Liver (tissue), 9 donors: ENCODE measurements around the gene AHRR. TPM values are rescaled to one million over a fixed set of nuclear protein-coding genes. Genes with fewer than 3 reads are reported as not detected.
A peak's percentile ranks its signal among the peaks of the same experiment; 100 is the strongest.

Experiments used
- DNase-seq: peaks from one replicate; pipeline ENCODE4 v3.0.0-alpha.2; 2017; ENCODE audit warnings: low spot score
- H3K27ac ChIP-seq, 2 donors: one replicate each; pipeline ENCODE4 v1.7.0; 2013; ENCODE audit warnings: inconsistent platforms in 2 of 2, low read length in 2 of 2, control low read depth in 1 of 2, low read depth in 1 of 2, mild to moderate bottlenecking in 1 of 2
- H3K27me3 ChIP-seq, 4 donors: one replicate each; pipeline versions ENCODE4 v1.6.1 to v1.7.0; 2013; ENCODE audit warnings: low read length in 3 of 4, inconsistent platforms in 1 of 4, mild to moderate bottlenecking in 1 of 4, moderate library complexity in 1 of 4; ENCODE audit not compliant: control insufficient read depth in 4 of 4, insufficient read depth in 4 of 4
- H3K36me3 ChIP-seq, 4 donors: one replicate each; pipeline versions ENCODE4 v1.6.1 to v1.7.0; 2013; ENCODE audit warnings: low read length in 3 of 4, mild to moderate bottlenecking in 3 of 4, low read depth in 1 of 4, moderate library complexity in 1 of 4; ENCODE audit not compliant: control insufficient read depth in 4 of 4, insufficient read depth in 3 of 4
- H3K4me1 ChIP-seq, 4 donors: one replicate each; pipeline versions ENCODE4 v1.6.1 to v1.7.0; 2013; ENCODE audit warnings: low read length in 3 of 4, mild to moderate bottlenecking in 3 of 4, moderate library complexity in 1 of 4; ENCODE audit not compliant: control insufficient read depth in 4 of 4, insufficient read depth in 4 of 4
- H3K4me3 ChIP-seq, 3 donors: one replicate each; pipeline versions ENCODE4 v1.6.1 to v1.7.0; 2013; ENCODE audit warnings: low read length in 3 of 3, control low read depth in 1 of 3, low read depth in 1 of 3, mild to moderate bottlenecking in 1 of 3
- H3K9ac ChIP-seq, 2 donors: one replicate each; pipeline ENCODE4 v1.7.0; 2013; ENCODE audit warnings: low read length in 2 of 2, mild to moderate bottlenecking in 2 of 2, moderate library complexity in 2 of 2, control low read depth in 1 of 2, low read depth in 1 of 2
- H3K9me3 ChIP-seq, 4 donors: one replicate each; pipeline versions ENCODE4 v1.6.1 to v1.7.0; 2013; ENCODE audit warnings: low read length in 3 of 4; ENCODE audit not compliant: control insufficient read depth in 4 of 4
- ATF3 ChIP-seq: IDR thresholded peaks from 2 replicates; pipeline ENCODE4 v1.6.1; 2016; ENCODE audit warnings: antibody characterized with exemption
- EGR1 ChIP-seq, 2 donors: IDR thresholded peaks; 2 replicates each; pipeline ENCODE4 v1.6.1; 2016 to 2018; ENCODE audit warnings: antibody characterized with exemption in 2 of 2, low read depth in 2 of 2
- GABPA ChIP-seq, 2 donors: IDR thresholded peaks in 1 of 2; conservative IDR thresholded peaks in 1 of 2; 2 replicates each; pipeline ENCODE4 v1.6.1; 2016; ENCODE audit warnings: antibody characterized with exemption in 2 of 2, mild to moderate bottlenecking in 1 of 2, moderate library complexity in 1 of 2
- HNF4A ChIP-seq, 2 donors: conservative IDR thresholded peaks; 2 replicates each; pipeline ENCODE4 v1.6.1; 2016; ENCODE audit warnings: antibody characterized with exemption in 2 of 2, mild to moderate bottlenecking in 2 of 2
- HNF4G ChIP-seq: IDR thresholded peaks from 2 replicates; pipeline ENCODE4 v1.6.1; 2016; ENCODE audit warnings: antibody characterized with exemption
- JUND ChIP-seq, 2 donors: IDR thresholded peaks; 2 replicates each; pipeline ENCODE4 v1.6.1; 2016; ENCODE audit warnings: antibody characterized with exemption in 2 of 2
- NR2F2 ChIP-seq: IDR thresholded peaks from 2 replicates; pipeline ENCODE4 v1.6.1; 2016; ENCODE audit warnings: antibody characterized with exemption
- RAD21 ChIP-seq, 2 donors: IDR thresholded peaks; 2 replicates each; pipeline ENCODE4 v1.6.1; 2016; ENCODE audit warnings: antibody characterized with exemption in 2 of 2, mild to moderate bottlenecking in 2 of 2
- REST ChIP-seq: IDR thresholded peaks from 2 replicates; pipeline ENCODE4 v1.6.1; 2016; ENCODE audit warnings: antibody characterized with exemption, mild to moderate bottlenecking
- RXRA ChIP-seq, 2 donors: IDR thresholded peaks; 2 replicates each; pipeline ENCODE4 v1.6.1; 2017 to 2018; ENCODE audit warnings: antibody characterized with exemption in 2 of 2, mild to moderate bottlenecking in 1 of 2
- SP1 ChIP-seq: IDR thresholded peaks from 2 replicates; pipeline ENCODE4 v1.6.1; 2018; ENCODE audit warnings: antibody characterized with exemption, mild to moderate bottlenecking
- TAF1 ChIP-seq: conservative IDR thresholded peaks from 2 replicates; pipeline ENCODE4 v1.6.1; 2016; ENCODE audit warnings: antibody characterized with exemption, mild to moderate bottlenecking
- YY1 ChIP-seq: IDR thresholded peaks from 2 replicates; pipeline ENCODE4 v1.6.1; 2016; ENCODE audit warnings: antibody characterized with exemption, mild to moderate bottlenecking
- WGBS: extraction: QIAGEN DNeasy Blood & Tissue Kit; methylation state at CpG from one replicate; pipeline ENCODE4 v1.1.7; 2013; 5-methylcytosine and 5-hydroxymethylcytosine counted together
- polyA plus RNA-seq, 2 donors: library from polyadenylated mRNA; stranded (reverse) in 1 of 2; unstranded in 1 of 2; fragments of 200-250 nt in 1 of 2; fragments of >200 nt in 1 of 2; fragmentation: Nextera tagmentation in 1 of 2; extraction: Ambion mirVana in 1 of 2; gene quantifications; one replicate each; pipeline versions ENCODE4 v1.2.1 to v1.2.3, GENCODE V29; 2013 to 2015
- total RNA-seq, 2 donors: library from RNA; depleted of rRNA; stranded (reverse); fragments of >200 nt; gene quantifications; one replicate each; pipeline ENCODE4 v1.2.3, GENCODE V29; 2014
- TF ChIP-seq, protein P1 (sequence below): fragments of 150-350 bp; IDR thresholded peaks from 2 replicates; pipeline ENCODE4 v1.5.1; 2017; ENCODE audit warnings: improper control_type of control experiment, low read depth, low read length; ENCODE audit not compliant: missing input control
- TF ChIP-seq, protein P2 (sequence below): IDR thresholded peaks from 2 replicates; pipeline ENCODE4 v1.6.1; 2016; ENCODE audit warnings: antibody characterized with exemption
- TF ChIP-seq, protein P3 (sequence below): IDR thresholded peaks from 2 replicates; pipeline ENCODE4 v1.6.1; 2016; ENCODE audit warnings: antibody characterized with exemption
- donor health status: healthy.
- donor health status: healthy.
- donor health status: healthy.
- donor health status: healthy.
- donor health status: healthy.

Gene AHRR
- total and polyA plus RNA-seq, 4 donors, result 0.15 to 0.47 (median 0.24) TPM

DNA sequence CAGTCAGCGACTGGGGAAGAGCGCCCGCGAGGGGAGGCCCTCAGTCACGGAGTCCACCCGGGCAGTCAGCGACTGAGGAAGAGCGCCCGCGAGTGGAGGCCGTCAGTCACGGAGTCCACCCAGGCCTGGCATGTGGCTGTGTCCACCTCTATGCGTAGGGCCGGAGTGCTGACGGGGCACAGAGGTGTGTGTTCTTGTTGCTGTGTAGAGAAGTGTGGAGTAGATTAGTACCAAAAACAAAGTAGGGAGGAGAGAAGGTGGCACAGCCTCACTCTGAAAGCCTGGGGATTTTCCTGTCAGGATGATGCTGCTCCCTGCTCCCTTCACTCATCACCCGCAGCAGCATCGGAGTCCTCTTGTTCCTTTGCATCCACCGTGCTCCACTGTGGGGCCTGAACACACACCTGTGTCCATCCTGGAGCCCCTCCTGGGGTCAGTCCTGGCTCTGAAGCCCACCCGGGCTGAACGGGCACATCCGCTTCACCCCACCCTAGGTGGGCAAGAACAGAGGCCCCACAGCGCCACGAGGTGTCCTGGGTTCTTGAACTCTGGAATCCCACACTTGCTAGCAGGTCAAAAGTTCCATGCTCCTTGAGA, 37.9 kb downstream of the AHRR start:
- H3K9me3 ChIP-seq, result peaks cover 0 to 5% (median under 1%) of the 10 kb centered on the region in 4 donors
- no peaks in the 10 kb centered on the region for H3K27me3 ChIP-seq
- H3K9ac ChIP-seq, result no peak overlapping the region
- H3K27ac ChIP-seq, result no peak overlapping the region
- DNase-seq, result peak; percentile 14
- H3K4me3 ChIP-seq, result no peak overlapping the region
- no peaks in the 10 kb centered on the region for H3K36me3 ChIP-seq
- TF ChIP-seq ATF3 (no peak), JUND (IDR thresholded peaks at IDR 0.05) (no peak), RXRA (IDR thresholded peaks at IDR 0.05) (no peak), EGR1 (IDR thresholded peaks at IDR 0.05; ENCODE audit: low read depth in 2 of 2) (no peak), NR2F2 (no peak)
- TF ChIP-seq, protein P1, sequence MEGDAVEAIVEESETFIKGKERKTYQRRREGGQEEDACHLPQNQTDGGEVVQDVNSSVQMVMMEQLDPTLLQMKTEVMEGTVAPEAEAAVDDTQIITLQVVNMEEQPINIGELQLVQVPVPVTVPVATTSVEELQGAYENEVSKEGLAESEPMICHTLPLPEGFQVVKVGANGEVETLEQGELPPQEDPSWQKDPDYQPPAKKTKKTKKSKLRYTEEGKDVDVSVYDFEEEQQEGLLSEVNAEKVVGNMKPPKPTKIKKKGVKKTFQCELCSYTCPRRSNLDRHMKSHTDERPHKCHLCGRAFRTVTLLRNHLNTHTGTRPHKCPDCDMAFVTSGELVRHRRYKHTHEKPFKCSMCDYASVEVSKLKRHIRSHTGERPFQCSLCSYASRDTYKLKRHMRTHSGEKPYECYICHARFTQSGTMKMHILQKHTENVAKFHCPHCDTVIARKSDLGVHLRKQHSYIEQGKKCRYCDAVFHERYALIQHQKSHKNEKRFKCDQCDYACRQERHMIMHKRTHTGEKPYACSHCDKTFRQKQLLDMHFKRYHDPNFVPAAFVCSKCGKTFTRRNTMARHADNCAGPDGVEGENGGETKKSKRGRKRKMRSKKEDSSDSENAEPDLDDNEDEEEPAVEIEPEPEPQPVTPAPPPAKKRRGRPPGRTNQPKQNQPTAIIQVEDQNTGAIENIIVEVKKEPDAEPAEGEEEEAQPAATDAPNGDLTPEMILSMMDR, result no peak
- 93% methylated on average over 23 of the region's 23 CpGs for WGBS
- H3K4me1 ChIP-seq, result no peaks in the 10 kb centered on the region

- peak; percentile 19 for DNase-seq
- no peaks in the 10 kb centered on the region for H3K27me3 ChIP-seq
- H3K4me1 ChIP-seq, result no peaks in the 10 kb centered on the region
- H3K9me3 ChIP-seq, result peaks cover 0 to 5% (median under 1%) of the 10 kb centered on the region in 4 donors
- no peak overlapping the region for H3K27ac ChIP-seq
- H3K9ac ChIP-seq, result no peak overlapping the region
- H3K4me3 ChIP-seq, result no peak overlapping the region
- TF ChIP-seq RXRA (IDR thresholded peaks at IDR 0.05) (no peak), JUND (IDR thresholded peaks at IDR 0.05) (no peak), ATF3 (no peak), HNF4A (conservative IDR thresholded peaks at IDR 0.05) (no peak), GABPA (IDR thresholded peaks at IDR 0.05 in 1 of 2, conservative IDR thresholded peaks at IDR 0.05 in 1 of 2) (no peak), SP1 (no peak), RAD21 (IDR thresholded peaks at IDR 0.05) (no peak), YY1 (no peak), TAF1 (no peak), REST (no peak), HNF4G (no peak)
- TF ChIP-seq, protein P2, sequence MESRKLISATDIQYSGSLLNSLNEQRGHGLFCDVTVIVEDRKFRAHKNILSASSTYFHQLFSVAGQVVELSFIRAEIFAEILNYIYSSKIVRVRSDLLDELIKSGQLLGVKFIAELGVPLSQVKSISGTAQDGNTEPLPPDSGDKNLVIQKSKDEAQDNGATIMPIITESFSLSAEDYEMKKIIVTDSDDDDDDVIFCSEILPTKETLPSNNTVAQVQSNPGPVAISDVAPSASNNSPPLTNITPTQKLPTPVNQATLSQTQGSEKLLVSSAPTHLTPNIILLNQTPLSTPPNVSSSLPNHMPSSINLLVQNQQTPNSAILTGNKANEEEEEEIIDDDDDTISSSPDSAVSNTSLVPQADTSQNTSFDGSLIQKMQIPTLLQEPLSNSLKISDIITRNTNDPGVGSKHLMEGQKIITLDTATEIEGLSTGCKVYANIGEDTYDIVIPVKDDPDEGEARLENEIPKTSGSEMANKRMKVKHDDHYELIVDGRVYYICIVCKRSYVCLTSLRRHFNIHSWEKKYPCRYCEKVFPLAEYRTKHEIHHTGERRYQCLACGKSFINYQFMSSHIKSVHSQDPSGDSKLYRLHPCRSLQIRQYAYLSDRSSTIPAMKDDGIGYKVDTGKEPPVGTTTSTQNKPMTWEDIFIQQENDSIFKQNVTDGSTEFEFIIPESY, result no peak
- TF ChIP-seq, protein P1, result no peak
- TF ChIP-seq, protein P3, sequence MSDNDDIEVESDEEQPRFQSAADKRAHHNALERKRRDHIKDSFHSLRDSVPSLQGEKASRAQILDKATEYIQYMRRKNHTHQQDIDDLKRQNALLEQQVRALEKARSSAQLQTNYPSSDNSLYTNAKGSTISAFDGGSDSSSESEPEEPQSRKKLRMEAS, result no peak
- no peaks in the 10 kb centered on the region for H3K36me3 ChIP-seq
- WGBS, result 84% methylated on average over 14 of the region's 14 CpGs
Measured at GRCh38 chr5:360257-361027, 38.9 kb downstream of the AHRR start.
